ENCODE data around the gene BRAT1.

Gene BRAT1

DNA sequence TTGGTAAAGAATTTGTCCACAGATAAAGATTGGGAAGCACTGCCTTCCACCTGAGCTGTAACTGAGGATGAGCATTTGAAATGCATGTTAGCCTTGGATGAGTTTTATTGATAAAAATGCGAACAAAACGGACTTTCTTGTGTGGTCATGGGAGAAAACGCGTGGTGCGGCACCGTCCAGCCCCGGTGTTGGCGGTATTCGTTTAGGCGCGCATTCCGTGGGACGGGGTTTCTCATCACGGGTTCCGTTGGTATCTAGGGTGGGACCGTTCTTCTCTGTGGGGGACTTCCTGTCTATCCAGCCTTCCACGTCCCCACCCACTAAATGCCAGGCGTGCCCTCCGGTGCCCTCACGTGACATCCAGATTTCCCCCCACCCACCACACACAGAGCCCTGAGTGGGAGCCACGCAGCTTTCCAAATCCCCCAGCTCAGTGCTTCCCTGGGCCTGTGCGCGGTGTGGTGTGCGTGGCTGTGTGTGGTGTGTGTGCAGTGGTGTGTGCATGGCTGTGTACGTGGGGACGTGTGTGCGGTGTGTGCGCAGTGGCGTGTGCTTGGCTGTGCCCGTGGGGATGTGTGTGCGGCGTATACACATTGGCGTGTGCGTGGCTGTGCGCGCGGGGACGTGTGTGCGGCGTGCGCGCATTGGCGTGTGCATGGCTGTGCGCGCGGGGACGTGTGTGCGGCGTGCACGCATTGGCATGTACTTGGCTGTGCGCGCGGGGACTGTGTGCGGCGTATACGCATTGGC, 21.6 kb upstream of the BRAT1 start:
- TF ChIP-seq GATA1 (IDR thresholded peaks at IDR 0.05; ENCODE audit: low read depth, low read length) (no peak), POLR2A (IDR thresholded peaks at IDR 0.05; ENCODE audit: low read length) (no peak)
- no peak for DNase-seq

DNA sequence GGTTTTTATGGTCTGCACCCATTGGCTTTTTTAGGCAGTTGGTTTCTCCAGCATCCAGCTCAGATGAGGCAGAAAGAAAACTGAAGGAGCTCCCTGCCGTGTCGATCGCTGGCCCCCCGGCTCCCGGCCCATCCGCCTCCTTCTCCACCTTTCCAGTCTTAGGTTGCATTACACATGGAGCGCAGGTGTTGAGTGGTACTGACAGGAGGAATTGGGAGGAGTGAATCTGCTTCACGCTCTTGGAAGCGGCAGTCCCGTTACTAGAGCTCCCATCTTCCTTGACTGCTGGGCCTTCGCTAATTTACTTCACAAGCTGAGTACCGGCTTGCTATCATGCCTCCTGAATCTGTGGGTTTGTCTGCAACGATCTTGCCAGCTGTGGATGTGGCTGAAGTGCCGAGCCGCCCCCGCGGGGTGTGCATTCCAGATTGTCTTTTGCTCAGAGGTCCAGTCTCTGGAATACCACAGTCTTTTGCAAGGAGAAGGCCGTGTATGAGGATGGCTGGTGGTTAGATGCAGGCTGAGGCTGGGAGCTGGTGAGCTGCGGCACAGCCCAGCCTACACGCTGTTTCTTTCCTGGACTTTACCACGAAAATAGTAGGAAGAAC, 20.5 kb upstream of the BRAT1 start:
- no peak for DNase-seq
- no peak for TF ChIP-seq GATA1 (IDR thresholded peaks at IDR 0.05; ENCODE audit: low read depth, low read length)
- TF ChIP-seq POLR2A (IDR thresholded peaks at IDR 0.05; ENCODE audit: low read length), result no peak

DNA sequence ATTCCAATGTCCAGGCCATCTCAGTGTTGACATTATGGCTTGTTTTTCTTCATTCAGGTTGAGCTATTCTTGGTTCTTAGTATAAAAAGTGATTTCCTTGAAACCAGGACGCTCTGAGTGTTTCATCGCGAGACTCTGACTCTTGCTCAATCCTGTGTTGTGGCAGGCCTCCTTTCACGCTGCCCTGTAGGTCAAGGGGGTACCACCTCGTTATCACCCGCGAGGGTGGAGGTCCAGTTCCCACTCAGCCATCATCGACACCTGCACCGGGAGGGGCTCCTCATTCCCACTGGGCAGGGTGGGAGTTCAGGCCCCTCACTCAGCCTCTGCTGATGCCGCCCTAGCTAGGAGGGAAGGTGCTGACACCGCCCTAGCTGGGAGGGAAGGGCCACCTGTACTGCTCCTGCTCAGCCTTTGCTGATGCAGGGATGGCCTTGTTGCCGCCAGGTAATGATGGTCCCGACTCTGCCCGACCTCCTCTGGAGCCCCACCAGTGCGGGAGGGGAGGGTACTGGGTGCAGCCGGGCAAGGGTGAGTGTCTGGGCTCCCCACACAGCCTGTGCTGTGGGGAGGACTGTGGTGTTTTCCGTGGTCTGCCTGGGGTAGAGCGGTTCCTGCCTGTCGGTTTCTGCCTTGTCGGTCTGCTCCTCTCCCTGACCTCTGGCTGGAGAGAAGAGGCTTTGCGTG, 19.9 kb upstream of the BRAT1 start:
- DNase-seq, result no peak
- no peak for TF ChIP-seq GATA1 (IDR thresholded peaks at IDR 0.05; ENCODE audit: low read depth, low read length)
- TF ChIP-seq POLR2A (IDR thresholded peaks at IDR 0.05; ENCODE audit: low read length), result no peak

DNA sequence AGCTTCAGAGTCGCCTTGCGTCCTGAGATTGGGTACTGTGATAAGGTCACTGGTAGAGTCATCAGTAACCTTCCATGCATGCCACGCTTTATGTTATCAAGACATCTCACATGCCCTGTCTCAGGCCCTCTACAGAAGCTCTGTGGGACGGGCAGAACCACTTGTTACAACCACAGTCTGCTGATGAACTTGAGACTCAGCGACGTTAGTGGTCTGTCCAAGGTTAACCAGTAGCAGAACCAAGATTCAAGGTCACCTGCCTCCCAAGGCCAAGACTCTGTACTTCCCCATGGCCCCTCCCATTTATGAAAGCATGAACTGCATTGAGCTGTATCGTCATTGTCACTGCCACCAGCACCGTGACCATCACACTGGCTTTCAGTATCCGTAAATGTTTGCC, 18.4 kb upstream of the BRAT1 start:
- no peak for TF ChIP-seq GATA1 (IDR thresholded peaks at IDR 0.05; ENCODE audit: low read depth, low read length)
- DNase-seq, result no peak

DNA sequence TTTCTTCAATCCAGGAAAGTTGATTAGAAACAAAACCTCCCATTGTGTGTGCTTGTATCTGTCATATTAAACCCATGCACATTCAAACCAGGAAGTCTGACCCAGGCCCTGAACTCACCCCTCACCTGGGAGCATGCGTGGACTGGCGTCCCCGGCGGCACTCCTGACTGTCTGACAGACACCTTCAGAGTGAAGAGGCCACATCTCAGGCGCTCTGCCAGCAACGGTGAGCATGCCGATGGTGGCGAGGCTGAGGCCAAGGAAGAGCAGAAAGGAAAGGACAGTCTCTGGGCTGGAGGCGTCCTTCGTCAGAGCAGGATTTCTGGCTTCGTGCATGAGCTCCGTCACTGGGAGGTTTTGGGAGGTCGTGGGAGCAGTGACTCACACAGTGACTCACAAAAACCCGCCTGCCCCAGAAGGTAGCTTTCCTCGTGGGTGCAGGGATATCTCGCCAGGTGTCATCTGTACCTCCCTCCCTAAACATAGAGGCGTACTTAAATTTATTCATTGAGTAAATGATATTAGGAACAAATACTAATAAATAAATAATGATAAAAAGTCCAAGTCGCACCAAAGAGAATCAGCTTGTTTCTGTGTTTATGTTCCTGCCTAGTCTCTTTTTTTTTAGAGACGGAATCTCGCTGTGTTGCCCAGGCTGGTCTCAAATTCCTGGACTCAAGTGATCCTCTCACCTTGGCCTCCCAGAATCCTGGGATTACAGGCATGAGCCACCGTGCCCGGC, 16.9 kb upstream of the BRAT1 start:
- DNase-seq, result no peak
- TF ChIP-seq GATA1 (IDR thresholded peaks at IDR 0.05; ENCODE audit: low read depth, low read length) (no peak), POLR2A (IDR thresholded peaks at IDR 0.05; ENCODE audit: low read length) (no peak)

DNA sequence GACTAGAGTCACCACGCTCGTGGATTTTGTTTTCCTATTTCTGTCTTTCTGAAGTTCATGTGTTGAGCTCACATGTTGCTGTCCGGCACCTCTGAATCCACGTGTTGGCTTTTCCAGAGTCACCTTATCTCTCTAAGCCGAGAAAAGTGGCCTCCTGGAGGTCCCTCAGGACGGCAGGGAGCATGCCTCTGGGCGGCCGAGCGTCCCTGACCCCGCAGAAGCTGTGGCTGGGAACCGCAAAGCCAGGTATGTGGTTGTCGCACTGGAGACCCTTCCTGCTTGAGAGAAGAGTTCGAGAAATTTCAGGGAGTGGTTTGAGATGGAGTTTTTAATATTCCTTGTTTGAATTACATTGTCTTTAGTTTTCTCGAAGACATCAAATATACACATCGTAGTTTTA, 16.1 kb upstream of the BRAT1 start:
- DNase-seq, result no peak
- TF ChIP-seq GATA1 (IDR thresholded peaks at IDR 0.05; ENCODE audit: low read depth, low read length) (no peak), POLR2A (IDR thresholded peaks at IDR 0.05; ENCODE audit: low read length) (no peak)

DNA sequence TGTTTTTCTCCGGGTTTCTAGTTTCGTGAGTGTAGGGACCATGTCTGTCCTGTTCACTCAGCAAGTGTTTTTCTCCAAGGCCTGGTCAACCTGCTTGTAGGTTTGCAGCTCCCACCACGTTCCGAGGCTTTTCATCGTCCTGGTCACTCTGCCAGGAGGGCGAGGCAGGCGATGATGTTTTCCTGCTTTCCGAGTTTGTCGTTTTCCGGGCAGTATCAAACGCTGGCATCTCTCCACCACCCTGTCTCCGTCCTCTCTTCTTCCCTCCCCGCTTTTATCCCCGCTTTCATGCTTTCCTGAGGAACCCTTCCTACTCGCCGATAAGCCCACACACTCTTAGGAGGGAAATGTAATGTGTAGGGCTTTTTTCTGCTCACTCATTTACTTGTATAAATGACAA, 14.7 kb upstream of the BRAT1 start:
- TF ChIP-seq POLR2A (IDR thresholded peaks at IDR 0.05; ENCODE audit: low read length) (no peak), GATA1 (IDR thresholded peaks at IDR 0.05; ENCODE audit: low read depth, low read length) (no peak)
- DNase-seq, result no peak

DNA sequence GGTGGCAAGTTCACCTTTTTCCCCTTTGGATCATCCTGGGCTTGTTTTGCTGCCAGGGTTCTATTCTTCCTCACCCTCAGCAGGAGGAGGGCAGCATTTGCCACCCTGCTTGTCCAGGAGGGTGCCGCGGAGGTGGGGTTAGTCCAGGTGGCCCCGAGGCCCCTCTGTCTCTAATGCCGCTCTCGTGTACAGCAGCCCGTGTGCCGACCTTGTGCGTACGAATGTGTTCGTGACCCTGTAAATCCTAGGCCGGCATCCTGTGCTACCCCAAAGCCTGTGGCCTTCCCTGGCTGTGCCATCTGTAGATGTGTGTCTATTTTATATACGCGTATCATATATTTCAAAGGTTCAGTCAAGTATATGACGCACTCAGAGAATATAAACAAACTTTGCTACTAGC, 14.1 kb upstream of the BRAT1 start:
- no peak for DNase-seq
- TF ChIP-seq GATA1 (IDR thresholded peaks at IDR 0.05; ENCODE audit: low read depth, low read length), result no peak
- no peak for TF ChIP-seq POLR2A (IDR thresholded peaks at IDR 0.05; ENCODE audit: low read length)

DNA sequence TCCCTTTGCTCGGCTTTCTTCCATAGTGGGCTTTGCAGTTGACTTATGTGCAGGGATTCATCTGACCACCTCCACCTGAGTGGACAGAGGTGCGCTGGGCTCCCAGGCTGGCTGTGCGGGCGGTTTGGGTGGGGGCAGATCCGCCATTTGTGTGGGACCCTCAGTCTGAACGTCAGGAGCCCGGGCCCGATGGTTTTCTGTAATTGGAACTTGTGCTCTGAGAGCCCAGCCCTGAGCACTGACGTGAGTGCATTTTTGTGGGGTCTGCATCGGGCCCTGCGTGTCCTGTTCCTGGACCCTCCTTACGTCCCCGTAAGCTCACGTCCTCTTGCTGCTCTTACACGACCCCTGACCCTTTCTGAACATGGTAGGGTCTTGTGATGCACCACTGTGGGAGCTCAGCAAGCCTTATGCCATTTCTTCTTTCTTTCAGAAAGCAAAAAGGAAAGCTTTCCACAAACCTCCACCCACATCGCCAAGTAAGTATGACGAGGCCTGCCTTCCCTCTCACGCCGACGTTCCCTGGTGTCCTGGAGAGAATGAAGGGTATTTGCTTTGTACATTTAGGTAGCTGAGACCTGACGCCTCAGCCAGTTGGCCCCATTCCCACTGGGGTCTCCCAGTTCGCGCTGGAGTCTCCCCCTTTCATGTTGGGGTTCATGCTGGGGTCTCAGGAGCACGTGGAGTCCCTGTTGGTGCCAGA, 13.3 kb upstream of the BRAT1 start:
- DNase-seq, result no peak
- TF ChIP-seq POLR2A (IDR thresholded peaks at IDR 0.05; ENCODE audit: low read length) (no peak), GATA1 (IDR thresholded peaks at IDR 0.05; ENCODE audit: low read depth, low read length) (no peak)

DNA sequence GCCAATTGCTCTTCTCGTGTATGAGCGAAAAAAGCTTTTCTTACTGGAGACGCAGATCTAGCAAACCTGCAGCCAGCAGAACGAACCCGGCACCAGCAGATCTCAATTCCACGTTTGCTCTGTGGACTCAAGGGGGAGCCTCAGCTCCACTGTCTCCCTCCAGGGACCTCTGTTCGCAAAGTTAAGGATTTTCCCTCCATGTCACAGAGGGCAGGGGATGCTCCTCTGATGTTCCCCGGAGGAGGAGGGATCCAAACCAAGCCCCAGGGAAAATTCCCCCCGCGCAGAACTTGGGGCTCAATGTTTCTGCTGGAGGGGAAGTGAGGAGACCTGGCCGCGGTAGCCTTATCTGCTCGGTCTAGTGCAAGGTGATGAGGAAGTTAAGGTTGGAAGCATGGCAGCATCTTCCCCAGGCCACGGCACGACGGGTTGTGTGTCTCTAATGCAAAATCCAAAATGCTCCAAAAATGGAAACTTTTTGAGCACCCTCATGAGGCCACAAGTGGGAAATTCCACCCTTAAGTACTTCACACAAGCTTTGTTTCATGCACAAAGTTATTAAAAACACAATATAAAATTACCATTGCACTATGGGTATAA, 12.5 kb upstream of the BRAT1 start:
- TF ChIP-seq POLR2A (IDR thresholded peaks at IDR 0.05; ENCODE audit: low read length), result no peak
- TF ChIP-seq GATA1 (IDR thresholded peaks at IDR 0.05; ENCODE audit: low read depth, low read length), result no peak
- DNase-seq, result peak in 1 of 2 experiments; percentile 10

DNA sequence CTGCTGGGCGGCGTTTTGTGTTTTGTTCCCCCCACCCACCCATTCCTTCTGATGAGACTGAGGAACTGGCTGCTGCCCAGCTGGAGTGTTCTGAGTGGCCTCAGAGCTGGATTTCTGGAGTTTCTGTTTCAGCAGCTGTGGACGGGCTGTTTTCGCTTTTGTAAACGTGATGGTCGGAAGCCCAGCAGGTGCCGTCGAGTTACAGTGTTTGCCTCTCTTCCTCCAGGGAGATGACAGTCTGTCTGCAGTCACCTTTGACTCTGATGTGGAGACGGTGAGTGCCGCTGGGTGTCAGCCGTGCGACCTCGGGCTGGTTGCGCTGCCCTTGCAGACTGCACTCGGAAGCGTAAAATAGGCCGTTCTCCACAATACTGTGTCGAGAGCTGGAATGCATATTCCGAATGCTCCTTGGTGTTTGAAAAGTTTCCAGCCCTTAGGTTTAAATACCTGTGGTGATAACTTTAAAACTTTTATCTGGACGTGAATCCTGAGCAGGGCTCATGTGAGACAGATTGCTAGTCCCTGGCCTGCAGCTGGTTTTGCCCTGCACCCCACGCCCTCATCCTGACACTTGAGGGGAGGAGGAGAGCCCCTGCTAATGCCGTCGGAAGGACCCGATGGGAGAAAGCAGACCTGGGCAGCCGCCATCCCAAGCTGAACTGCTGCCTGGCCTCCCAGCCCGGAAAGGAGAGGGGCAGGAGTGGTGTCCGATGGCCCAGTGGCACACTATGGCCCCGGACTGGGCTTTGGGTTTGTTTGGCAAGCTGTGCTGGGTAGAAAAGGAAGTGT, 11.8 kb upstream of the BRAT1 start:
- TF ChIP-seq POLR2A (IDR thresholded peaks at IDR 0.05; ENCODE audit: low read length), result no peak
- TF ChIP-seq GATA1 (IDR thresholded peaks at IDR 0.05; ENCODE audit: low read depth, low read length), result no peak
- no peak for DNase-seq

DNA sequence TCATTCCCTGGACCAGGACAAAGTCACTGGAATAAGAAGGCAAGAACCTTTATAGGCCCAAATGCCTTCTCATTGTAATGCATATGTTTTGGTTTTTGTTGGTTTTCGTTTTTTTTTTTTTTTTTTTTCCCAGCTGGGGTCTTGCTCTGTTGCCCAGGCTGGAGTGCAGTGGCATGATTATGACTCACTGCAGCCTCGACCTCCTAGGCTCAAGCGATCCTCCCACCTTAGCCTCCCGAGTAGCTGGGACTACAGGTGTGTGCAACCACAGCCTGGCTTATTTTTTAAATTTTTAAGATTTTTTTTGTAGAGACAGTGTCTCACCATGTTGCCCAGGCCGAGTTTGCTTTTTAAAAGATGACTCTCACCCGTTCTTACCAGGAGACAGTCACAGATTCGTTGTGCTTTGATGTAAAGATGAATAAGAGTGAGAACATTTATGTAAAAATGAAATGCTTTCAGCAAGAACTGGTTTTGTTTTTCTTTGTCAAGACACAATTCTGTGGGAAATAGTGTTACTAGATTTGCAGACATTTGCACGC, 11.1 kb upstream of the BRAT1 start:
- TF ChIP-seq POLR2A (IDR thresholded peaks at IDR 0.05; ENCODE audit: low read length) (no peak), GATA1 (IDR thresholded peaks at IDR 0.05; ENCODE audit: low read depth, low read length) (no peak)
- DNase-seq, result no peak
